Measurements from ENCODE around the gene MEAK7.

MEAK7 gene

GRCh38 chr16:84485255-84486010, 19.0 kb downstream of the MEAK7 start:
- no peak for DNase-seq (ENCODE audit: low read depth)
- H3K4me3 ChIP-seq (ENCODE audit: low read length), result no peak overlapping the region
- no peak for TF ChIP-seq CTCF (conservative IDR thresholded peaks at IDR 0.05; ENCODE audit: low read length)

- no peak overlapping the region for H3K4me3 ChIP-seq (ENCODE audit: low read length)
- DNase-seq (ENCODE audit: low read depth), result peak; percentile 56
- TF ChIP-seq CTCF (conservative IDR thresholded peaks at IDR 0.05; ENCODE audit: low read length), result peak; percentile 84
Measured at GRCh38 chr16:84484579-84485254, 19.7 kb downstream of the MEAK7 start.

- H3K4me3 ChIP-seq (ENCODE audit: low read length), result no peak overlapping the region
- no peak for DNase-seq (ENCODE audit: low read depth)
- TF ChIP-seq CTCF (conservative IDR thresholded peaks at IDR 0.05; ENCODE audit: low read length), result no peak
Measured at GRCh38 chr16:84483882-84484565, 20.4 kb downstream of the MEAK7 start.

- no peak overlapping the region for H3K4me3 ChIP-seq (ENCODE audit: low read length)
- TF ChIP-seq CTCF (conservative IDR thresholded peaks at IDR 0.05; ENCODE audit: low read length), result no peak
- DNase-seq (ENCODE audit: low read depth), result no peak
Measured at GRCh38 chr16:84482951-84483881, 21.2 kb downstream of the MEAK7 start.

- no peak for DNase-seq (ENCODE audit: low read depth)
- TF ChIP-seq CTCF (conservative IDR thresholded peaks at IDR 0.05; ENCODE audit: low read length), result no peak
- no peak overlapping the region for H3K4me3 ChIP-seq (ENCODE audit: low read length)
Measured at GRCh38 chr16:84482001-84482891, 22.2 kb downstream of the MEAK7 start.

Data from AG10803 (cell line).